K562 (cell line): ENCODE data around the gene ARMH1. TPM values are rescaled to one million over a fixed set of nuclear protein-coding genes. Genes with fewer than 3 reads are reported as not detected.

Source experiments
- BCOR ChIP-seq: fragments of 450-650 bp; IDR thresholded peaks from 2 replicates; pipeline ENCODE4 v1.6.1; 2016
- BMI1 ChIP-seq: fragments of 150-350 bp; IDR thresholded peaks from 2 replicates; pipeline ENCODE4 v1.6.1; 2014; ENCODE audit warnings: low read length
- C11orf30 ChIP-seq: fragments of 450-650 bp; IDR thresholded peaks from 2 replicates; pipeline ENCODE4 v1.6.1; 2016; ENCODE audit warnings: low read depth, mild to moderate bottlenecking
- CHD4 ChIP-seq: fragments of 200-600 bp; sonication (generic); IDR thresholded peaks from 3 replicates; pipeline ENCODE4 v1.6.1; 2012; ENCODE audit warnings: low read depth, mild to moderate bottlenecking, mixed read lengths, low read length, inconsistent platforms; ENCODE audit not compliant: insufficient read depth, insufficient replicate concordance, poor library complexity, severe bottlenecking
- GTF2F1 ChIP-seq: IDR thresholded peaks from 2 replicates; pipeline ENCODE4 v1.6.1; 2011; ENCODE audit warnings: low read depth, low read length, improper control_type of control experiment
- KDM4B ChIP-seq, 2 experiments: fragments of 450-650 bp in 1 of 2; sonication (generic) in 1 of 2; IDR thresholded peaks; 2 replicates each; pipeline ENCODE4 v1.6.1; 2016 to 2017; ENCODE audit warnings: borderline replicate concordance in 2 of 2, antibody characterized with exemption in 1 of 2, low read depth in 1 of 2, mild to moderate bottlenecking in 1 of 2
- MBD1 ChIP-seq: fragments of 250-450 bp; sonication (Bioruptor Pico); IDR thresholded peaks from 2 replicates; pipeline ENCODE4 v1.8.0; 2022; ENCODE audit warnings: inconsistent platforms
- MCM7 ChIP-seq, 2 experiments: fragments of 450-650 bp; IDR thresholded peaks; 2 replicates each; pipeline ENCODE4 v1.6.1; 2016 to 2018
- NELFE ChIP-seq: IDR thresholded peaks from 2 replicates; pipeline ENCODE4 v1.6.1; 2011; ENCODE audit warnings: mild to moderate bottlenecking; ENCODE audit not compliant: insufficient read depth, insufficient read length
- PHB2 ChIP-seq: fragments of 450-650 bp; IDR thresholded peaks from 2 replicates; pipeline ENCODE4 v1.6.1; 2017; ENCODE audit warnings: low read depth
- RBBP5 ChIP-seq: fragments of 200-600 bp; sonication (generic); IDR thresholded peaks from 2 replicates; pipeline ENCODE4 v1.6.1; 2012; ENCODE audit warnings: borderline replicate concordance, mild to moderate bottlenecking, low read length, control low read depth, inconsistent platforms; ENCODE audit not compliant: insufficient read depth, poor library complexity, severe bottlenecking
- RBM39 ChIP-seq: fragments of 200-400 bp; formaldehyde crosslinking; optimal IDR thresholded peaks from 2 replicates; pipeline ENCODE3; 2018; ENCODE audit warnings: low read depth, low read length
- USF2 ChIP-seq: sonication (generic); formaldehyde crosslinking; IDR thresholded peaks from 2 replicates; pipeline ENCODE4 v1.5.0; 2020; ENCODE audit warnings: missing genetic modification reagents
- ZNF551 ChIP-seq: fragments of 250-450 bp; sonication (Bioruptor Pico); IDR thresholded peaks from 2 replicates; pipeline ENCODE4 v1.5.0; 2021; ENCODE audit warnings: mild to moderate bottlenecking, moderate library complexity
- polyA plus RNA-seq, 8 experiments: library from polyadenylated mRNA; depleted of rRNA in 4 of 8; stranded (reverse) in 5 of 8; unstranded in 3 of 8; fragments of >200 nt; fragmentation: Nextera tagmentation in 2 of 8; fragmentation: Illumina TruSeq in 1 of 8; extraction: Ambion mirVana in 2 of 8; extraction: Trizol in 1 of 8; gene quantifications; 2 replicates each; pipeline versions ENCODE4 v1.2.1 to v1.2.3, GENCODE V29; 2011 to 2014; ENCODE audit warnings: inconsistent platforms in 1 of 8, missing spikeins in 1 of 8
- total RNA-seq, 7 experiments: library from RNA; depleted of rRNA in 6 of 7; stranded (reverse); fragments of >200 nt in 6 of 7; fragmentation: Illumina TruSeq in 2 of 7; extraction: Trizol in 2 of 7; gene quantifications; 2 replicates each; pipeline versions ENCODE4 v1.2.1 to v1.2.3, GENCODE V29; 2011 to 2021; ENCODE audit warnings: low replicate concordance in 1 of 7
- TF ChIP-seq, protein P1 (sequence below): sonication (generic); formaldehyde crosslinking; IDR thresholded peaks from 2 replicates; pipeline ENCODE4 v1.8.0; 2022; ENCODE audit warnings: mild to moderate bottlenecking, missing genetic modification reagents
- TF ChIP-seq, protein P2 (sequence below): fragments of 450-650 bp; IDR thresholded peaks from 2 replicates; pipeline ENCODE4 v1.6.1; 2014; ENCODE audit warnings: low read depth, mild to moderate bottlenecking, moderate library complexity, borderline replicate concordance

Gene ARMH1
- total and polyA plus RNA-seq, 9 of the 15 experiments (the other 6 are each of a cell fraction or from before 2014, with no cell fraction given): 0.41 TPM; not detected in 8

- TF ChIP-seq, protein P1, sequence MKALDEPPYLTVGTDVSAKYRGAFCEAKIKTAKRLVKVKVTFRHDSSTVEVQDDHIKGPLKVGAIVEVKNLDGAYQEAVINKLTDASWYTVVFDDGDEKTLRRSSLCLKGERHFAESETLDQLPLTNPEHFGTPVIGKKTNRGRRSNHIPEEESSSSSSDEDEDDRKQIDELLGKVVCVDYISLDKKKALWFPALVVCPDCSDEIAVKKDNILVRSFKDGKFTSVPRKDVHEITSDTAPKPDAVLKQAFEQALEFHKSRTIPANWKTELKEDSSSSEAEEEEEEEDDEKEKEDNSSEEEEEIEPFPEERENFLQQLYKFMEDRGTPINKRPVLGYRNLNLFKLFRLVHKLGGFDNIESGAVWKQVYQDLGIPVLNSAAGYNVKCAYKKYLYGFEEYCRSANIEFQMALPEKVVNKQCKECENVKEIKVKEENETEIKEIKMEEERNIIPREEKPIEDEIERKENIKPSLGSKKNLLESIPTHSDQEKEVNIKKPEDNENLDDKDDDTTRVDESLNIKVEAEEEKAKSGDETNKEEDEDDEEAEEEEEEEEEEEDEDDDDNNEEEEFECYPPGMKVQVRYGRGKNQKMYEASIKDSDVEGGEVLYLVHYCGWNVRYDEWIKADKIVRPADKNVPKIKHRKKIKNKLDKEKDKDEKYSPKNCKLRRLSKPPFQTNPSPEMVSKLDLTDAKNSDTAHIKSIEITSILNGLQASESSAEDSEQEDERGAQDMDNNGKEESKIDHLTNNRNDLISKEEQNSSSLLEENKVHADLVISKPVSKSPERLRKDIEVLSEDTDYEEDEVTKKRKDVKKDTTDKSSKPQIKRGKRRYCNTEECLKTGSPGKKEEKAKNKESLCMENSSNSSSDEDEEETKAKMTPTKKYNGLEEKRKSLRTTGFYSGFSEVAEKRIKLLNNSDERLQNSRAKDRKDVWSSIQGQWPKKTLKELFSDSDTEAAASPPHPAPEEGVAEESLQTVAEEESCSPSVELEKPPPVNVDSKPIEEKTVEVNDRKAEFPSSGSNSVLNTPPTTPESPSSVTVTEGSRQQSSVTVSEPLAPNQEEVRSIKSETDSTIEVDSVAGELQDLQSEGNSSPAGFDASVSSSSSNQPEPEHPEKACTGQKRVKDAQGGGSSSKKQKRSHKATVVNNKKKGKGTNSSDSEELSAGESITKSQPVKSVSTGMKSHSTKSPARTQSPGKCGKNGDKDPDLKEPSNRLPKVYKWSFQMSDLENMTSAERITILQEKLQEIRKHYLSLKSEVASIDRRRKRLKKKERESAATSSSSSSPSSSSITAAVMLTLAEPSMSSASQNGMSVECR (CRISPR knock-in tag): 0 out of 2 replicates have a peak, but pooled peaks have one; percentile 16
- no peak for TF ChIP-seq CHD4
- TF ChIP-seq NELFE: no peak
- TF ChIP-seq MCM7 (IDR thresholded peaks at IDR 0.05): no peak
- no peak for TF ChIP-seq ZNF551 (CRISPR knock-in tag)
- TF ChIP-seq KDM4B (IDR thresholded peaks at IDR 0.05; ENCODE audit: borderline replicate concordance in 2 of 2, low read depth in 1 of 2): peak in 1 of 2 experiments; percentile 91; a peak in 2 of 4 replicates
- TF ChIP-seq MBD1 (CRISPR knock-in tag): no peak
- no peak for TF ChIP-seq PHB2
- TF ChIP-seq RBM39: no peak
- peak; percentile 94 for TF ChIP-seq USF2 (CRISPR knock-in tag)
- TF ChIP-seq GTF2F1: no peak
- no peak for TF ChIP-seq BMI1
- TF ChIP-seq, protein P2, sequence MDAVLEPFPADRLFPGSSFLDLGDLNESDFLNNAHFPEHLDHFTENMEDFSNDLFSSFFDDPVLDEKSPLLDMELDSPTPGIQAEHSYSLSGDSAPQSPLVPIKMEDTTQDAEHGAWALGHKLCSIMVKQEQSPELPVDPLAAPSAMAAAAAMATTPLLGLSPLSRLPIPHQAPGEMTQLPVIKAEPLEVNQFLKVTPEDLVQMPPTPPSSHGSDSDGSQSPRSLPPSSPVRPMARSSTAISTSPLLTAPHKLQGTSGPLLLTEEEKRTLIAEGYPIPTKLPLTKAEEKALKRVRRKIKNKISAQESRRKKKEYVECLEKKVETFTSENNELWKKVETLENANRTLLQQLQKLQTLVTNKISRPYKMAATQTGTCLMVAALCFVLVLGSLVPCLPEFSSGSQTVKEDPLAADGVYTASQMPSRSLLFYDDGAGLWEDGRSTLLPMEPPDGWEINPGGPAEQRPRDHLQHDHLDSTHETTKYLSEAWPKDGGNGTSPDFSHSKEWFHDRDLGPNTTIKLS: peak; percentile 74
- TF ChIP-seq BCOR: no peak
- peak; percentile 100 for TF ChIP-seq RBBP5
- peak; percentile 68; the same call in 1 of the 2 replicates for TF ChIP-seq C11orf30
Observed at GRCh38 chr1:44631647-44632539, 42.6 kb upstream of the ARMH1 start (continued).
